ENCODE measurements around the gene FN3KRP.

FN3KRP gene

GRCh38 chr17:82677353-82677925, 39.1 kb upstream of the FN3KRP start:
- H3K27ac ChIP-seq (ENCODE audit: low read length) = no peak overlapping the region
- H3K27me3 ChIP-seq (ENCODE audit: control insufficient read depth, insufficient read depth, low read length) = no peaks in the 10 kb centered on the region
- H3K9me3 ChIP-seq (ENCODE audit: control insufficient read depth, insufficient read depth, low read length) = peaks cover 2% of the 10 kb centered on the region; the same call in 1 of the 2 replicates
- H3K36me3 ChIP-seq (ENCODE audit: control insufficient read depth, insufficient read depth, low read length) = no peaks in the 10 kb centered on the region
- WGBS (ENCODE audit: insufficient coverage, insufficient read length) = no CpG with 5 or more reads among the region's 23 CpGs
- no peak overlapping the region for H3K4me3 ChIP-seq (ENCODE audit: low read length)
- H3K4me1 ChIP-seq (ENCODE audit: control insufficient read depth, insufficient read depth, low read length) = peaks cover 2% of the 10 kb centered on the region; the same call in 1 of the 2 replicates
- no peak for DNase-seq (ENCODE audit: low read depth, low spot score)

GRCh38 chr17:82678265-82678891, 38.1 kb upstream of the FN3KRP start:
- H3K27ac ChIP-seq (ENCODE audit: low read length) = no peak overlapping the region
- peaks cover 2% of the 10 kb centered on the region; the same call in 1 of the 2 replicates for H3K9me3 ChIP-seq (ENCODE audit: control insufficient read depth, insufficient read depth, low read length)
- H3K36me3 ChIP-seq (ENCODE audit: control insufficient read depth, insufficient read depth, low read length) = no peaks in the 10 kb centered on the region
- WGBS (ENCODE audit: insufficient coverage, insufficient read length) = no CpG with 5 or more reads among the region's 14 CpGs
- H3K4me1 ChIP-seq (ENCODE audit: control insufficient read depth, insufficient read depth, low read length) = peaks cover 2% of the 10 kb centered on the region; the same call in 1 of the 2 replicates
- no peak overlapping the region for H3K4me3 ChIP-seq (ENCODE audit: low read length)
- H3K27me3 ChIP-seq (ENCODE audit: control insufficient read depth, insufficient read depth, low read length) = no peaks in the 10 kb centered on the region
- no peak for DNase-seq (ENCODE audit: low read depth, low spot score)

GRCh38 chr17:82679586-82680465, 36.7 kb upstream of the FN3KRP start:
- Histone ChIP-seq H3K36me3 (ENCODE audit: control insufficient read depth, insufficient read depth, low read length) (no peaks in the 10 kb centered on the region), H3K4me3 (ENCODE audit: low read length) (no peak overlapping the region), H3K27me3 (ENCODE audit: control insufficient read depth, insufficient read depth, low read length) (no peaks in the 10 kb centered on the region), H3K9me3 (ENCODE audit: control insufficient read depth, insufficient read depth, low read length) (peaks cover 2% of the 10 kb centered on the region; the same call in 1 of the 2 replicates), H3K27ac (ENCODE audit: low read length) (no peak overlapping the region), H3K4me1 (ENCODE audit: control insufficient read depth, insufficient read depth, low read length) (peaks cover 2% of the 10 kb centered on the region; the same call in 1 of the 2 replicates)
- WGBS (ENCODE audit: insufficient coverage, insufficient read length) = no CpG with 5 or more reads among the region's 28 CpGs
- DNase-seq (ENCODE audit: low read depth, low spot score) = no peak

GRCh38 chr17:82681547-82681946, 35.0 kb upstream of the FN3KRP start:
- WGBS (ENCODE audit: insufficient coverage, insufficient read length) = no CpG with 5 or more reads among the region's 3 CpGs
- Histone ChIP-seq H3K4me1 (ENCODE audit: control insufficient read depth, insufficient read depth, low read length) (0 out of 2 replicates have a peak, but pooled peaks cover 2% of the 10 kb centered on the region), H3K9me3 (ENCODE audit: control insufficient read depth, insufficient read depth, low read length) (peaks cover 2% of the 10 kb centered on the region; the same call in 1 of the 2 replicates)

GRCh38 chr17:82683534-82683933, 33.0 kb upstream of the FN3KRP start:
- peaks cover 2% of the 10 kb centered on the region; the same call in 1 of the 2 replicates for H3K9me3 ChIP-seq (ENCODE audit: control insufficient read depth, insufficient read depth, low read length)
- 0 out of 2 replicates have a peak, but pooled peaks cover 2% of the 10 kb centered on the region for H3K4me1 ChIP-seq (ENCODE audit: control insufficient read depth, insufficient read depth, low read length)
- no peaks in the 10 kb centered on the region for H3K27me3 ChIP-seq (ENCODE audit: control insufficient read depth, insufficient read depth, low read length)
- no peaks in the 10 kb centered on the region for H3K36me3 ChIP-seq (ENCODE audit: control insufficient read depth, insufficient read depth, low read length)
- no peak overlapping the region for H3K4me3 ChIP-seq (ENCODE audit: low read length)
- H3K27ac ChIP-seq (ENCODE audit: low read length) = no peak overlapping the region
- WGBS (ENCODE audit: insufficient coverage, insufficient read length) = no CpG with 5 or more reads among the region's 1 CpG
- no peak for DNase-seq (ENCODE audit: low read depth, low spot score)

More at GRCh38 chr17:82681547-82681946, 35.0 kb upstream of the FN3KRP start:
- no peak for DNase-seq (ENCODE audit: low read depth, low spot score)
- H3K4me3 ChIP-seq (ENCODE audit: low read length) = no peak overlapping the region
- H3K27ac ChIP-seq (ENCODE audit: low read length) = no peak overlapping the region
- H3K36me3 ChIP-seq (ENCODE audit: control insufficient read depth, insufficient read depth, low read length) = no peaks in the 10 kb centered on the region
- H3K27me3 ChIP-seq (ENCODE audit: control insufficient read depth, insufficient read depth, low read length) = no peaks in the 10 kb centered on the region

- H3K27ac ChIP-seq (ENCODE audit: low read length) = no peak overlapping the region
Measured at GRCh38 chr17:82684228-82684841, 32.2 kb upstream of the FN3KRP start.

GRCh38 chr17:82685291-82685690, 31.2 kb upstream of the FN3KRP start:
- Histone ChIP-seq H3K9me3 (ENCODE audit: control insufficient read depth, insufficient read depth, low read length) (peaks cover 2% of the 10 kb centered on the region; the same call in 1 of the 2 replicates), H3K27ac (ENCODE audit: low read length) (no peak overlapping the region)

More at GRCh38 chr17:82684228-82684841, 32.2 kb upstream of the FN3KRP start:
- no CpG with 5 or more reads among the region's 13 CpGs for WGBS (ENCODE audit: insufficient coverage, insufficient read length)
- H3K4me3 ChIP-seq (ENCODE audit: low read length) = no peak overlapping the region
- no peaks in the 10 kb centered on the region; the same call in 1 of the 2 replicates for H3K36me3 ChIP-seq (ENCODE audit: control insufficient read depth, insufficient read depth, low read length)
- no peak for DNase-seq (ENCODE audit: low read depth, low spot score)
- H3K9me3 ChIP-seq (ENCODE audit: control insufficient read depth, insufficient read depth, low read length) = peaks cover 2% of the 10 kb centered on the region; the same call in 1 of the 2 replicates
- no peaks in the 10 kb centered on the region for H3K27me3 ChIP-seq (ENCODE audit: control insufficient read depth, insufficient read depth, low read length)
- H3K4me1 ChIP-seq (ENCODE audit: control insufficient read depth, insufficient read depth, low read length) = 0 out of 2 replicates have a peak, but pooled peaks cover 2% of the 10 kb centered on the region

GRCh38 chr17:82686366-82687324, 29.9 kb upstream of the FN3KRP start:
- H3K36me3 ChIP-seq (ENCODE audit: control insufficient read depth, insufficient read depth, low read length) = no peaks in the 10 kb centered on the region; the same call in 1 of the 2 replicates
- H3K4me1 ChIP-seq (ENCODE audit: control insufficient read depth, insufficient read depth, low read length) = 0 out of 2 replicates have a peak, but pooled peaks cover 2% of the 10 kb centered on the region
- H3K9me3 ChIP-seq (ENCODE audit: control insufficient read depth, insufficient read depth, low read length) = no peaks in the 10 kb centered on the region
- H3K27ac ChIP-seq (ENCODE audit: low read length) = no peak overlapping the region
- no peak for DNase-seq (ENCODE audit: low read depth, low spot score)
- whole genome bisulfite sequencing (ENCODE audit: insufficient coverage, insufficient read length) = no CpG with 5 or more reads among the region's 19 CpGs
- H3K27me3 ChIP-seq (ENCODE audit: control insufficient read depth, insufficient read depth, low read length) = no peaks in the 10 kb centered on the region
- no peak overlapping the region for H3K4me3 ChIP-seq (ENCODE audit: low read length)

More at GRCh38 chr17:82685291-82685690, 31.2 kb upstream of the FN3KRP start:
- no peak for DNase-seq (ENCODE audit: low read depth, low spot score)
- no peaks in the 10 kb centered on the region for H3K27me3 ChIP-seq (ENCODE audit: control insufficient read depth, insufficient read depth, low read length)
- H3K4me3 ChIP-seq (ENCODE audit: low read length) = no peak overlapping the region
- H3K4me1 ChIP-seq (ENCODE audit: control insufficient read depth, insufficient read depth, low read length) = 0 out of 2 replicates have a peak, but pooled peaks cover 2% of the 10 kb centered on the region
- no CpG with 5 or more reads among the region's 12 CpGs for WGBS (ENCODE audit: insufficient coverage, insufficient read length)
- H3K36me3 ChIP-seq (ENCODE audit: control insufficient read depth, insufficient read depth, low read length) = no peaks in the 10 kb centered on the region; the same call in 1 of the 2 replicates

- Histone ChIP-seq H3K4me1 (ENCODE audit: control insufficient read depth, insufficient read depth, low read length) (0 out of 2 replicates have a peak, but pooled peaks cover 2% of the 10 kb centered on the region), H3K36me3 (ENCODE audit: control insufficient read depth, insufficient read depth, low read length) (no peaks in the 10 kb centered on the region; the same call in 1 of the 2 replicates), H3K27ac (ENCODE audit: low read length) (no peak overlapping the region), H3K4me3 (ENCODE audit: low read length) (no peak overlapping the region), H3K9me3 (ENCODE audit: control insufficient read depth, insufficient read depth, low read length) (no peaks in the 10 kb centered on the region), H3K27me3 (ENCODE audit: control insufficient read depth, insufficient read depth, low read length) (no peaks in the 10 kb centered on the region)
- no CpG with 5 or more reads among the region's 10 CpGs for WGBS (ENCODE audit: insufficient coverage, insufficient read length)
- DNase-seq (ENCODE audit: low read depth, low spot score) = no peak
Measured at GRCh38 chr17:82687375-82687861, 29.1 kb upstream of the FN3KRP start.
